WTC11 (cell line): Measurements from ENCODE around the gene CLTCL1. TPM values are rescaled to one million over a fixed set of nuclear protein-coding genes. Genes with fewer than 3 reads are reported as not detected.

Experiments used
- ATAC-seq: fragments of 200-7000 bp; cut with Tn5 transposase; 2 replicates; pipeline ENCODE4 v1.10.0; 2021; ENCODE audit warnings: mild to moderate bottlenecking, moderate library complexity
- CTCF ChIA-PET: fragments of 300-600 bp; sonication (Branson Sonifier 250); formaldehyde crosslinking; loops from one replicate; lab custom pipeline; 2021; ENCODE audit warnings: antibody characterized with exemption; lab: Charles Lee
- POLR2A ChIA-PET: fragments of 350-600 bp; sonication (Branson Sonifier 250); formaldehyde crosslinking; loops from one replicate; lab custom pipeline; 2021; ENCODE audit warnings: antibody characterized with exemption; lab: Charles Lee
- DNase-seq: peaks from one replicate; pipeline ENCODE4 v3.0.0; 2021; ENCODE audit warnings: low spot score
- H3K27ac Mint-ChIP-seq: 2 replicates; pipeline ENCODE4 v1.8.0; 2021; ENCODE audit warnings: mixed read lengths
- H3K27me3 Mint-ChIP-seq: 2 replicates; pipeline ENCODE4 v1.8.0; 2021; ENCODE audit warnings: low read depth, mild to moderate bottlenecking, moderate library complexity, mixed read lengths
- H3K36me3 Mint-ChIP-seq: 2 replicates; pipeline ENCODE4 v1.8.0; 2021; ENCODE audit warnings: mixed read lengths
- H3K4me1 Mint-ChIP-seq: 2 replicates; pipeline ENCODE4 v1.8.0; 2022; ENCODE audit warnings: mixed read lengths
- H3K4me3 Mint-ChIP-seq: 2 replicates; pipeline ENCODE4 v1.8.0; 2021; ENCODE audit warnings: mild to moderate bottlenecking, moderate library complexity, mixed read lengths
- H3K9me3 Mint-ChIP-seq: 2 replicates; pipeline ENCODE4 v1.8.0; 2021; ENCODE audit warnings: mixed read lengths
- AFF4 ChIP-seq: sonication (generic); formaldehyde crosslinking; IDR thresholded peaks from 2 replicates; pipeline ENCODE4 v1.8.1; 2023; ENCODE audit warnings: mild to moderate bottlenecking, missing genetic modification reagents, borderline replicate concordance
- ATF6 ChIP-seq: sonication (generic); formaldehyde crosslinking; IDR thresholded peaks from 2 replicates; pipeline ENCODE4 v1.8.1; 2023; ENCODE audit warnings: mild to moderate bottlenecking, missing genetic modification reagents
- ERG ChIP-seq: fragments of 250-450 bp; sonication (Bioruptor Pico); IDR thresholded peaks from 2 replicates; pipeline ENCODE4 v1.8.0; 2021; ENCODE audit warnings: mild to moderate bottlenecking
- FOXK1 ChIP-seq: sonication (generic); formaldehyde crosslinking; IDR thresholded peaks from 2 replicates; pipeline ENCODE4 v1.8.0; 2022; ENCODE audit warnings: mild to moderate bottlenecking, moderate library complexity, missing genetic modification reagents
- HMGA2 ChIP-seq: fragments of 250-450 bp; sonication (Bioruptor Pico); IDR thresholded peaks from 2 replicates; pipeline ENCODE4 v1.4.0; 2021; ENCODE audit warnings: mild to moderate bottlenecking, moderate library complexity
- RELA ChIP-seq: sonication (generic); formaldehyde crosslinking; IDR thresholded peaks from 2 replicates; pipeline ENCODE4 v1.8.1; 2022; ENCODE audit warnings: missing genetic modification reagents, mild to moderate bottlenecking, borderline replicate concordance
- TEAD1 ChIP-seq: sonication (generic); formaldehyde crosslinking; IDR thresholded peaks from 2 replicates; pipeline ENCODE4 v1.8.0; 2022; ENCODE audit warnings: mild to moderate bottlenecking, missing genetic modification reagents
- ZNF138 ChIP-seq: sonication (generic); formaldehyde crosslinking; conservative IDR thresholded peaks from 2 replicates; pipeline ENCODE4 v1.8.1; 2022; ENCODE audit warnings: mild to moderate bottlenecking, moderate library complexity, missing genetic modification reagents
- ZNF232 ChIP-seq: sonication (generic); formaldehyde crosslinking; IDR thresholded peaks from 2 replicates; pipeline ENCODE4 v1.8.0; 2022; ENCODE audit warnings: mild to moderate bottlenecking, missing genetic modification reagents
- ZNF512 ChIP-seq: sonication (generic); formaldehyde crosslinking; IDR thresholded peaks from 2 replicates; pipeline ENCODE4 v1.8.1; 2022; ENCODE audit warnings: missing genetic modification reagents, borderline replicate concordance
- ZNF671 ChIP-seq: fragments of 250-450 bp; sonication (Bioruptor Pico); IDR thresholded peaks from 2 replicates; pipeline ENCODE4 v1.8.0; 2021; ENCODE audit warnings: mild to moderate bottlenecking
- total RNA-seq: library from RNA; stranded (reverse); gene quantifications from 3 replicates; pipeline ENCODE4 v1.2.3, GENCODE V29; 2021
- TF ChIP-seq, protein P1 (sequence below): sonication (generic); formaldehyde crosslinking; IDR thresholded peaks from 2 replicates; pipeline ENCODE4 v1.8.0; 2022; ENCODE audit warnings: mild to moderate bottlenecking, missing genetic modification reagents
- TF ChIP-seq, protein P2 (sequence below): fragments of 250-450 bp; sonication (Bioruptor Pico); IDR thresholded peaks from 2 replicates; pipeline ENCODE4 v1.9.0; 2021; ENCODE audit warnings: mild to moderate bottlenecking
- TF ChIP-seq, protein P3 (sequence below): sonication (generic); formaldehyde crosslinking; IDR thresholded peaks from 2 replicates; pipeline ENCODE4 v1.8.1; 2023; ENCODE audit warnings: mild to moderate bottlenecking, missing genetic modification reagents
- TF ChIP-seq, protein P4 (sequence below): sonication (generic); formaldehyde crosslinking; IDR thresholded peaks from 2 replicates; pipeline ENCODE4 v1.8.0; 2022; ENCODE audit warnings: mild to moderate bottlenecking, missing genetic modification reagents
- TF ChIP-seq, protein P5 (sequence below): fragments of 200-600 bp; IDR thresholded peaks from 2 replicates; pipeline ENCODE4 v1.8.0; 2022; ENCODE audit warnings: antibody characterized with exemption

CLTCL1 gene
- total RNA-seq, 1 experiment from 2014 or later, result 15.5 TPM

DNA sequence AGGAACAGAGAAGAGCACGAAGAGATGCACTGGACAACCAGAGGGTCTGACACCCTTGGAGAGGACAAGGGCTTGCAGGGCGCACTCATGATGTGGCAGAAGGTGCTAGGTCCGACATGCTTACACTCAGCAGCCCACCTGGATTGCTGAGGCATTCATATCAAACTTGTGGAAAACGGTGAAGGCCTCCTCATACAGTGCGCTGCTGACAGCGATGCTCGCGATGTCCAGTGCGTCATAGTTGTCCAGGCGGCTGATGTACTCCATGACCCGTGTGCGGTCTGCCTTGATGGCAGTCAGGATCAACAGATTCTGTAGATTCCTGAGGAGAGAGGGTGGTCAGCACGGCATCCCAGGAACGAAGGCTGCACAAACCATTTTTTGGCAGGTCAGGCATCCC lies 81.3 kb downstream of the CLTCL1 start:
- H3K27me3 Mint-ChIP-seq, result no peaks in the 10 kb centered on the region
- TF ChIP-seq, protein P1, sequence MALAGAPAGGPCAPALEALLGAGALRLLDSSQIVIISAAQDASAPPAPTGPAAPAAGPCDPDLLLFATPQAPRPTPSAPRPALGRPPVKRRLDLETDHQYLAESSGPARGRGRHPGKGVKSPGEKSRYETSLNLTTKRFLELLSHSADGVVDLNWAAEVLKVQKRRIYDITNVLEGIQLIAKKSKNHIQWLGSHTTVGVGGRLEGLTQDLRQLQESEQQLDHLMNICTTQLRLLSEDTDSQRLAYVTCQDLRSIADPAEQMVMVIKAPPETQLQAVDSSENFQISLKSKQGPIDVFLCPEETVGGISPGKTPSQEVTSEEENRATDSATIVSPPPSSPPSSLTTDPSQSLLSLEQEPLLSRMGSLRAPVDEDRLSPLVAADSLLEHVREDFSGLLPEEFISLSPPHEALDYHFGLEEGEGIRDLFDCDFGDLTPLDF, result no peak
- TF ChIP-seq ZNF138 (CRISPR knock-in tag) (no peak), FOXK1 (CRISPR knock-in tag) (no peak), ZNF671 (no peak), RELA (CRISPR knock-in tag) (no peak), TEAD1 (CRISPR knock-in tag) (no peak), ZNF512 (CRISPR knock-in tag) (no peak), AFF4 (CRISPR knock-in tag) (no peak), ERG (CRISPR knock-in tag) (no peak), ZNF232 (CRISPR knock-in tag) (no peak), HMGA2 (CRISPR knock-in tag) (no peak), ATF6 (no peak)
- TF ChIP-seq, protein P2, sequence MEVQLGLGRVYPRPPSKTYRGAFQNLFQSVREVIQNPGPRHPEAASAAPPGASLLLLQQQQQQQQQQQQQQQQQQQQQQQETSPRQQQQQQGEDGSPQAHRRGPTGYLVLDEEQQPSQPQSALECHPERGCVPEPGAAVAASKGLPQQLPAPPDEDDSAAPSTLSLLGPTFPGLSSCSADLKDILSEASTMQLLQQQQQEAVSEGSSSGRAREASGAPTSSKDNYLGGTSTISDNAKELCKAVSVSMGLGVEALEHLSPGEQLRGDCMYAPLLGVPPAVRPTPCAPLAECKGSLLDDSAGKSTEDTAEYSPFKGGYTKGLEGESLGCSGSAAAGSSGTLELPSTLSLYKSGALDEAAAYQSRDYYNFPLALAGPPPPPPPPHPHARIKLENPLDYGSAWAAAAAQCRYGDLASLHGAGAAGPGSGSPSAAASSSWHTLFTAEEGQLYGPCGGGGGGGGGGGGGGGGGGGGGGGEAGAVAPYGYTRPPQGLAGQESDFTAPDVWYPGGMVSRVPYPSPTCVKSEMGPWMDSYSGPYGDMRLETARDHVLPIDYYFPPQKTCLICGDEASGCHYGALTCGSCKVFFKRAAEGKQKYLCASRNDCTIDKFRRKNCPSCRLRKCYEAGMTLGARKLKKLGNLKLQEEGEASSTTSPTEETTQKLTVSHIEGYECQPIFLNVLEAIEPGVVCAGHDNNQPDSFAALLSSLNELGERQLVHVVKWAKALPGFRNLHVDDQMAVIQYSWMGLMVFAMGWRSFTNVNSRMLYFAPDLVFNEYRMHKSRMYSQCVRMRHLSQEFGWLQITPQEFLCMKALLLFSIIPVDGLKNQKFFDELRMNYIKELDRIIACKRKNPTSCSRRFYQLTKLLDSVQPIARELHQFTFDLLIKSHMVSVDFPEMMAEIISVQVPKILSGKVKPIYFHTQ (CRISPR knock-in tag), result no peak
- TF ChIP-seq, protein P3, sequence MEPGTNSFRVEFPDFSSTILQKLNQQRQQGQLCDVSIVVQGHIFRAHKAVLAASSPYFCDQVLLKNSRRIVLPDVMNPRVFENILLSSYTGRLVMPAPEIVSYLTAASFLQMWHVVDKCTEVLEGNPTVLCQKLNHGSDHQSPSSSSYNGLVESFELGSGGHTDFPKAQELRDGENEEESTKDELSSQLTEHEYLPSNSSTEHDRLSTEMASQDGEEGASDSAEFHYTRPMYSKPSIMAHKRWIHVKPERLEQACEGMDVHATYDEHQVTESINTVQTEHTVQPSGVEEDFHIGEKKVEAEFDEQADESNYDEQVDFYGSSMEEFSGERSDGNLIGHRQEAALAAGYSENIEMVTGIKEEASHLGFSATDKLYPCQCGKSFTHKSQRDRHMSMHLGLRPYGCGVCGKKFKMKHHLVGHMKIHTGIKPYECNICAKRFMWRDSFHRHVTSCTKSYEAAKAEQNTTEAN (CRISPR knock-in tag), result no peak
- TF ChIP-seq, protein P4, sequence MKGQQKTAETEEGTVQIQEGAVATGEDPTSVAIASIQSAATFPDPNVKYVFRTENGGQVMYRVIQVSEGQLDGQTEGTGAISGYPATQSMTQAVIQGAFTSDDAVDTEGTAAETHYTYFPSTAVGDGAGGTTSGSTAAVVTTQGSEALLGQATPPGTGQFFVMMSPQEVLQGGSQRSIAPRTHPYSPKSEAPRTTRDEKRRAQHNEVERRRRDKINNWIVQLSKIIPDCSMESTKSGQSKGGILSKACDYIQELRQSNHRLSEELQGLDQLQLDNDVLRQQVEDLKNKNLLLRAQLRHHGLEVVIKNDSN (CRISPR knock-in tag), result no peak
- TF ChIP-seq, protein P5, sequence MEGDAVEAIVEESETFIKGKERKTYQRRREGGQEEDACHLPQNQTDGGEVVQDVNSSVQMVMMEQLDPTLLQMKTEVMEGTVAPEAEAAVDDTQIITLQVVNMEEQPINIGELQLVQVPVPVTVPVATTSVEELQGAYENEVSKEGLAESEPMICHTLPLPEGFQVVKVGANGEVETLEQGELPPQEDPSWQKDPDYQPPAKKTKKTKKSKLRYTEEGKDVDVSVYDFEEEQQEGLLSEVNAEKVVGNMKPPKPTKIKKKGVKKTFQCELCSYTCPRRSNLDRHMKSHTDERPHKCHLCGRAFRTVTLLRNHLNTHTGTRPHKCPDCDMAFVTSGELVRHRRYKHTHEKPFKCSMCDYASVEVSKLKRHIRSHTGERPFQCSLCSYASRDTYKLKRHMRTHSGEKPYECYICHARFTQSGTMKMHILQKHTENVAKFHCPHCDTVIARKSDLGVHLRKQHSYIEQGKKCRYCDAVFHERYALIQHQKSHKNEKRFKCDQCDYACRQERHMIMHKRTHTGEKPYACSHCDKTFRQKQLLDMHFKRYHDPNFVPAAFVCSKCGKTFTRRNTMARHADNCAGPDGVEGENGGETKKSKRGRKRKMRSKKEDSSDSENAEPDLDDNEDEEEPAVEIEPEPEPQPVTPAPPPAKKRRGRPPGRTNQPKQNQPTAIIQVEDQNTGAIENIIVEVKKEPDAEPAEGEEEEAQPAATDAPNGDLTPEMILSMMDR, result no peak
- TF ChIP-seq, all 79 proteins: peak for 0
- Mint-ChIP-seq H3K27ac (no peak overlapping the region), H3K4me3 (no peak overlapping the region), H3K4me1 (peaks cover 31% of the 10 kb centered on the region), H3K36me3 (peaks cover 18% of the 10 kb centered on the region), H3K9me3 (no peaks in the 10 kb centered on the region)
- ChIA-PET CTCF (no interaction called here), POLR2A (no interaction called here)
- DNase-seq, result no peak
- ATAC-seq, result no peak
